HTERT RPE-1 (cell line): ENCODE results near the gene GTF2IRD1.
"Not testable (repeated sequence)": the region's sequence is repeated elsewhere in the genome, so short reads cannot be mapped to it uniquely, and the experiment has no call there.

Experiments
- in situ Hi-C: fragments of 300-500 bp; cut with MboI; formaldehyde crosslinking; loops from 4 replicates; pipeline ENCODE4 v1.14.3; 2020; ENCODE audit warnings: low sequenced_read_pairs

GTF2IRD1 gene

DNA sequence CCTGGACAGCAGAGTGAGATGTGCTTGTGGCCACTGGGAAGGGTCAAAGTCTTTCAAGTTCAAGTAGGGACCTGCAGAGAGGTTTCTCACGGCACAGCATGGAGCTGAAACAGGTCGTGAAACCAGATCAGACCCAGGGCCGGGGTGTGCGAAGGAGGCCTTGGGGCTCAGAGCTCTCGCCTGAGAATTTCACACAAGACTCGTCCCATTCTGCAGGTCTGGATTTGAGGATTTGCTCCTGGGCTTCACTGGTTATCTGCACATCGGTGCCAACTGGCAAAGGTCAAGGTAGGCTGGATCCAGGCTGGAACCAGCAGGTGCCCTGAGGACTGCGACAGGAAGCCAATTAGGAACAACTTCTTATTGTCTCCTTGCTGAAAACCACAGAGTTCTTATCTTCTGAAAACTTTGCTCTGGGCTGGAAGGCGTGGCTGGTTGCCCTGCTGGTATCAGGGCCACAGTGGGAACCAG is 179.8 kb downstream of the GTF2IRD1 start:
- in situ Hi-C loops, result no loop called here

DNA sequence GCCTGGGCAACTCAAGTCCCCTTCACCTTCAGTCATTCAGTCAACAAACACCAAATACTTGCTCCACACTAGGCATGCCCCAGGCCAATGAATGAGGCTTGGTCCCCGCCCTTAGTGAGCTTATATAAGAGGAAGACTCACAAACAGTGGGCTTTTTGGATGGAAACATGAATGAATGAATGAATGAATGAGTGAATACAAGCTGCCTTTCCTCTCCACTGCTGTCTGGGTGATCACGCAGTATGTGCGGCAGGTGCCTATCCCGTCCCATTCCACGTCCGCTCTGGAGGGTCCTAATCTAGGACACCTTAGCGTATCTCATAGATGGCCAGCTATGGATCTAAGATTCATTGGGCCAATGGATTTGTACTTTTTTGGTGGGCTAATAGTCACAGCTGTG is 184.0 kb downstream of the GTF2IRD1 start:
- in situ Hi-C loops, result no loop called here

DNA sequence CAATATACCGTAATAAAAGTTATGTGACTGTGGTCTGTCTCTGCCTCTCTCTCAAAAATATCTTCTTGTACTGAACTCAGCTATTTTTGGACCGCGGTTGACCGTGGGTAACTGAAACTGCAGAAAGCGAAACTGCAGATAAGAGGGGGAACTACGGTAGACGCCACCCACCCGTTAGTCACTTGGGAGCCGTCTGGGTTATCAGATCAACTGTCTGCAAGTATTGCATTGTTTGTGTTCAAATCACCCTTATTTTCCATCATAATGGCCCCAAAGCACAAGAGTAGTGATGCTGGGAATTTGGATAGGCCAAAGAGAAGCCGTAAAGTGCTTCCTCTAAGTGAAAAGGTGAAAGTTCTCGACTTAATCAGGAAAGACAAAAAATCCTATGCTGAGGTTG is 196.3 kb downstream of the GTF2IRD1 start:
- in situ Hi-C loops, result not testable (repeated sequence)

GRCh38 chr7:74650493-74651132 is 196.9 kb downstream of the GTF2IRD1 start:
- in situ Hi-C loops, result not testable (repeated sequence)

DNA sequence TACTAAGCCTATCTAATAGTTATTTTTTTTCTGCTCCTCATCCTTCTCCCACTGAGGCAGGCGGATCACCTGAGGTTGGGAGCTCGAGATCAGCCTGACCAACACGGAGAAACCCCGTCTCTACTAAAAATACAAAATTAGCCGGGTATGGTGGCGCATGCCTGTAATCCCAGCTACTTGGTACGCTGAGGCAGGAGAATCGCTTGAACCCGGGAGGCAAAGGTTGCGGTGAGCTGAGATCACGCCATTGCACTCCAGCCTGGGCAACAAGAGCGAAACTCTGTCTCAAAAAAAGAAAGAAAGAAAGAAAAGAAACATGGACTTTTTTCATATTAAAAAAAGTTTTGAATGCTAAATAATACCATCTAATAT is 197.4 kb downstream of the GTF2IRD1 start:
- in situ Hi-C loops, result not testable (repeated sequence)
